ENCODE results near the gene CFAP99.
"Not testable (repeated sequence)": the region's sequence is repeated elsewhere in the genome, so short reads cannot be mapped to it uniquely, and the experiment has no call there.

CFAP99 gene

DNA sequence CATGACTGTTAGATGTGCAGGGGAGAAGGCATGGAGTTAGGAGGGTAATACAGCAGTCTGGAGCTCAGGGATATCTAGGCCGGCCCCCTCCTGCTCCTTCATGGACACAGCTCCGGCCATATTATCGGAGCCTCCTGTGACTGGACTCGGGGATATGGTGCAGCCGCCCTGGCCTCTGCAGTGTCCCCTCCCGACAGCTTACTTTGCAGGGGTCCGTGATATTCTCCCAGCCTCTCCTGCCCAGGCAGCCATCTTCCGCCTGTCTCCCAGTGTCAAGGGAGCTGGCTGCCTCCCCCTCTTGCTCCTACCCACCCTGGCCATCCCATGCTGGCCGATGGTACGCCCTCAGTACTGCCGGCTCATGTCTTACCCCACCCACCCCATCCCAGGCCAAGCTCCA, 30.3 kb downstream of the CFAP99 start:
- DNase-seq (ENCODE audit: low read depth): no peak

DNA sequence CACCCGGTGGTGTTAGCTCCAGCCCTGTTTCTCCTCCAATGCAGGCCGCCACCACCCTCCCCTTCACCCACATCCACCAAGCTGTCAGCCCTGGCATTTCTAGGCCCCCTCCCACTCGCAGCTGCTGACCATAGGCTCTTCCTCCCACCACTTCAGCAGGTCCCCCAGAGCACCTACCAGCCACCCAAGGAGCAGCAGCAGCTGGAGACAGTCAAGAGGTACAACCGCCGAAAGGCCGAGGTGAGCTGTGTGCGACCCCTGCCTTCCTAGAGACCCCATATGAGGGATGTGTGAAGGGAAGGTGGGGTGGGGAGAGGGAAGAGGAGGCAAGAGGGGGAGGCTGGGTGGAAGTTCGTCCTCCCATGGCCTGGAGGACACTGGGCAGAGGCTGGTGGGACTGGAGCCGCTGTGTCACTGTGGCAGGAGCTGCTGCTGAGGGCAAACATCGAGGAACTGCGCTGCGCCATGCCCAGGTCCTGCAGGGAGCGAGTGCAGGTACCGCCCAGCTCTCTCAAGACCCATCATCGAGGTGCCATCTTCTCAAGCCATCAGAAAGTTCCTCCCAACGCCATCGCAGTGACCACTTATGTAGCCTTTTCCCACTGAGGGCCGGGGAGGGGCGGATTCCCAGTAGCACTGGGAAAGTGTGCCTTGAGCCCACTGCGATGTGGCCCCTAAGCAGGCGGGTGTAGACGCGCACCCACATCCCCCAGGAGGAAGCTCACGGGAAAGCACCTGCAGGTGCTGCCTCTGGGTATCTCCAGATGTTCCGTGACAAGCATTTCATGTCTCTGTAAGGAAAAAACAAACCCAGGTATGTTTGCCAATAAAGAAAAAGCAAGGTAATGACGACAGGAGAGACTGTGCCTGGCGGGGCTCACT, 31.0 kb downstream of the CFAP99 start:
- DNase-seq (ENCODE audit: low read depth): no peak

GRCh38 chr4:2450394-2451035, 31.8 kb downstream of the CFAP99 start:
- DNase-seq (ENCODE audit: low read depth): no peak

GRCh38 chr4:2451036-2451520, 32.3 kb downstream of the CFAP99 start:
- DNase-seq (ENCODE audit: low read depth): no peak

- no peak for DNase-seq (ENCODE audit: low read depth)
These were observed 33.3 kb downstream of the CFAP99 start for GRCh38 chr4:2451821-2452785.

DNA sequence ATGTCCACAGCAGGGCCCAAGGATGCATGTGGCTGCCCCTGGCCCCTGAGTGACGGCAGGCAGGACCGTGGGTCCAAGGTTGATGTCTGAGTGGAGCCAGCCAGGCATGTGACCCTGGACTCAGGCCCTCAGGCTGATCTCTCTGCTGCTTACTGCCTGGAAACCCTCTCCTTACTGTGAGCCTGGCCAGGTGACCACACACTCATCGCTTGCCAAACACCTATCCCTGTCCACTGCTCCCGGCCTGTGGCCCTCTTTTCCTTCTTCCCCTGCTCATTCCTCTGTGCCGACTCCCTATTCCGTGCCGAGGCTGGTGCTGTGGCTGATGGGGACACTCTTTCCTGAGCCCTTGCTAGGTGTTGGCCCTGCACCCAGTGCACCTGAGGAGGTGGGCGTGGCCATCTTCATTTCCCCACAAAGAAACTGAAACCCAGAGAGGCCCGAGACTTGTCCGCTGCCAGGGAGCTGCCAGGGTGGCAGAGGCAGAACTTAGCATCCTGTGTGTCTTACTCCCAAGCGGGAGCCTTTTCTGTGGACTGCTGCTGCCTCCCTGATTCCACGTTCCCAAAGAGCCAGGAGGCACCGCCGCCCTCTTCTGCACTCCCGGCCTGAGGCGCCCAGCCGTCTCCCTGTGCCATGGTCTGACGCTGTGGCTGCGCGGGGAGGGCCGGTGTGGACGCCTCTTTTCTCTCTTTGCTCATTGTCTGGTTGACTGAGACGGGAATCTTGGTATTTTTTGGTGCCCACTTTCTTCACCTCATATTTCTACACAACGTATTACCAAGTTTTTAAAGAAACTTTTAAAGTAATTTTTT, 38.9 kb downstream of the CFAP99 start:
- DNase-seq (ENCODE audit: low read depth): no peak

GRCh38 chr4:2458546-2459491, 40.1 kb downstream of the CFAP99 start:
- no peak for DNase-seq (ENCODE audit: low read depth)

GRCh38 chr4:2459589-2460349, 41.0 kb downstream of the CFAP99 start:
- DNase-seq (ENCODE audit: low read depth): no peak

DNA sequence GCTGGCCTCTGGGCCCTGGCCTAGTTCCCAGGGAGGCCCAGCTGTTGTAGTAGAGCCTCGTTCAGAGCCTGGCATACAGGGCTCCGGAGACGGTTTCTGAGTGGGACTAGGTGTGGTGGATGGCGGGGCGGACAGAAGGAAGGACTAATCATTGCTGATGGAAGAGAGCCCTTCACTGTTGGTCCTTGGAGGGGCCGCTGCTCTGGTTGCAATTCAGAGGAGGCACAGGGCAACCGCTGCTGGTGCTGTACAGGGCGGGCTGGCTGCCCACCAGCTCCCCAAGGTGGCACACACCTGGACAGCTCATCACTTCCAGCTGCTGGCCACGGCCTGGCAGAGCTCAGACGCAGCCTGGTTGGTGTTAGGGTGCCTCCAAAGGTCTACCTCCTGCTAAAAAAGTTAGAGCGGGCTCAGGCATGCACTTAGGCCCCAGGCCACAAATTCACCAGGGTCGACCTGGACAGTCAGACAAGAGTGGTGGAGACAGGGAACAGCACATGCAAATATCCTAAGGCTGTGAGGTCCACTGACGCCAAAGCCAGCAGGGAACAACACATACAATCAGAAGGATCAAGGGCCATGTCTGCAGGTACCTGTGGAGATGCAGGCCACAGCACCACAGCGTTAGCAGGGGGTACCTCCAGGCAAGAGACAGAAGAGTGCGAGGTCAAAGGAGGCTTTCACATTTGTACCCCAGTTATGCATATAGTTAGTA, 42.6 kb downstream of the CFAP99 start:
- DNase-seq (ENCODE audit: low read depth): no peak

DNA sequence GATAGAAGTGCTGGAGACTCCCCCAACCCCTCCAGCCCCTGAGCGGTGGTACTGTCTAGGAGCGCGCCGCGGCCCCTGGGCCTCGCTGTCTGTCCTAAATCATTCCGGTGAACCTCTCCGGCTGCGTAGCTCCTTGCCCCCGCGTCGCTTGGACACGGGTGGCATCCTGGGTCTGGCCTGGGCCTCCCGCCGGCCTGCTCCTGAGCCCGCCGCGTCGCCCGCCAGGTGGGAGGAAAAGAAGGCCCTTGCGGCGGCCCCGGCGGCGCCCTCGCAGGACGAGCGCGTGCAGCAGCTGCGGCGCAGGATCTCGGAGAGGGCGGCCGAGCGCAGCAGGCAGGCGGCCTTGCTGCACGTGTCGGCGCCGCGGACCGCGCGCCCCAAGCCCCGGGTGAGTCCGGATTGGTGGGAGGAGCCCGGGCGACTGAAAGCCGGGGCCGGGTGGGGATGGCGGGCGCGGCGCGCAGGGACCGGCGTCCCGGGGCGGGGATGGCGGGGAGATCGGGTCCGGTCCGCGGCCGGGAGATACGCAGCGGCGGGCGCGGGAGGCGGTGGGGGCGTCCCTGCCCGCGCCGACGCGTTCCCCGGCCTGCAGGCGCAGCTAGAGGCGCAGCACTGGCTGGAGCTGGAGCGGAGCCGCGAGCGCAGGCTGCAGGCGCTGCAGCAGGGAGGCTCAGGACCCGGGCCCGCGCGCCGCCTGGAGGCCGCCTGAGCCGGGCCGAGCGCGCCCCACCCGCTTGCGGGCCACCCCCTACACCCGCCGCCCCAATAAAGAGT, 43.6 kb downstream of the CFAP99 start:
- no peak for DNase-seq (ENCODE audit: low read depth)

DNA sequence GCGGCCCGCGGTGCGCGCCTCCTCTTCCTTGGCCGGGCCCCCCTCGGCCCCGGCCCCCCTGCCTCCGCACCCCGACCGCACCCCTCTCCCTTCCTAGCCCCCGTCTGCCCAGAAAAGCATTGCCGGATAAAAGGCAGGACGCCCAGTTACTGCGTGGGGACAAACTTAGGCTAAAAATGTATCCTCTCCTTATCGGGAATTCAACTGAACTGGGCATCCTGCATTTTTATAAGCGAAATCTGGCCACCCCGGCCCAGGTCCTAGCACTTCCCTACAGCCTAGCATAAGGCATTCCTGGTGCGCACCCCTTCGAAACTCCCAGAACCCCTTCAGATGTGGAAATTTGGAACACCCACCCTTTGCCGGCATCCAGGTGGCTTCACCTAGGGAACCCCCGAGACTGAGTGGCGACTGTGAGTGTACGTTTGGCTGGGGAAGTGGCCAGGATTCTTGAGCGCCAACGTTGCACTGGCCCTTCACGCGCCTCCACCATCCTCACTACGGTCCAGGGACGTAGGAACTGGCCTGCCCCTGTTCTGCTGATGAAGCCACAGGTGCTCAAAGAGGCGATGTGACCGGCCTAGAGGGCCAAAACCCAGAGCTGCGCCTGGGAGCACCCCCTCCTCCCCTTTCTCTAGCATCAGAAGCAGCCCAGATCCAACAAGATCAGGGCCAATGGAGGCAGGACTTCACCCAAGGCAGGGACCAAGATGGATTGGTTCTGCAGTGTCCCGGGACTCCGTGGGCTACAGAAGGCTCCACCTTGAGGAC, 44.4 kb downstream of the CFAP99 start:
- DNase-seq (ENCODE audit: low read depth): no peak

DNA sequence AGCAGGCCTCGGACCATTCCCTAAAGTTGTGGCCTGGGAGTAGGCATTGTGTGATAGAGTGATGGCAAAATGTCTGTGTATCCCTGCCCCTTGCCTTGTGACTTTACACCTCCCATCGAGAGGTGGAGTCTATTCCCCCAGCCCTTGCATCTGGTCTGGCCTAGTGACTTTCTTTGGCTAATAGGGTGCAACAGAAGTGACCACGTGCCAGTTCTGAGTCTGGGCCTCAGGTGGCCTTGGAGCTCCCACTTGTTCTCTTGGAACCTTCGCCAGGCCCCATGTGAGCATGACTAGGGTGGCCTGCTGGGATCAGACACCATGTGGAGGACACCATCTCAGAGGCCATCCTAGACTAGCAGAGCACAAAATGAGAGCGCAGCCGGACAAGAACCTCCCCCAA, 46.3 kb downstream of the CFAP99 start:
- DNase-seq (ENCODE audit: low read depth): no peak

GRCh38 chr4:2465544-2465943, 46.8 kb downstream of the CFAP99 start:
- not testable (repeated sequence) for DNase-seq (ENCODE audit: low read depth)

DNA sequence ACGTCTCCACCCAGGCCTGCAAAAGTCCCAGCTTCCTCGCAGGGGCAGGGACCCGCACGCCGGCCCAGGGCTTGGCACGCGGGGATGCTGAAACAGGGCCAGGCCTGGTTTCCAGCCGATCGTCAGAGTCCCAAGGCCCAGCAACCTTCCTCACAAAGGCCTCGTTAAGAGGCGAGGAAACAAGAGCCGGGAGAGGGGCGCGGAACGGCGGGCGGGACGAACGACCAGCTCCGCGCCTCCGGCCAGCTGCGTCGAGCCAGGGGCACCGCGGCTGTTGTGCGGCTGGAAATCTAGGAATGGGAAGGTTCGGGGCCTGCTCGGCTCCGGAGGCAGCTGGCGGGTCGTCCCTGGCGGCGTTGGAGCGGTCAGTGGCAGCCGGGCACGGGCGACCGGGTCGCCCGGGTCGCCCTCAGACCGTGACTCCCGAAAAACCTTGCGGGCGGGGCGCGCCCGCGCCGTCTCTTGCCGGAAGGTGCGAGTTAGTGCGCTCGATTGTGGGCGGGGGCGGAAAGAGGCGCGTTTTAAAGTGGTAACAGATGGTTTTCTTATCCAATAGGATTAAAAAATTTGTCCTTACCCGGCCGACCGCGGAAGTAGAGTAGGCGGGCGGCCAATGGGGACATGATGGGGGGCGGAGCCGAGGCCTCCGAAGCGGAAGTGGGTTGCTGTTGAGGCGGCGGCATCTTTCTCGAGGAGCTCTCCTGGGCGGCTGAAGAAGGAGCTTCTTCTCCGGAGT, 49.9 kb downstream of the CFAP99 start, which contains the start of gene RNF4:
Gene RNF4 (plus strand): TSS at position 651 of the 736 bp plus-strand sequence. CDS start 21,388 bp downstream, outside the sequence.
- DNase-seq (ENCODE audit: low read depth): peak; percentile 80

GRCh38 chr4:2469192-2469984, 50.6 kb downstream of the CFAP99 start:
- DNase-seq (ENCODE audit: low read depth): peak; percentile 17

Data from HS-27A (cell line).